GM12873 (cell line): Measurements from ENCODE around the gene GRN.

Source experiments
- TF ChIP-seq, protein P1 (sequence below): IDR thresholded peaks from 2 replicates; pipeline ENCODE4 v1.5.1; 2012; ENCODE audit warnings: low read depth, mild to moderate bottlenecking, moderate library complexity, low read length, control low read depth; ENCODE audit not compliant: insufficient read depth; ENCODE audit errors: missing control alignments

Gene GRN

DNA sequence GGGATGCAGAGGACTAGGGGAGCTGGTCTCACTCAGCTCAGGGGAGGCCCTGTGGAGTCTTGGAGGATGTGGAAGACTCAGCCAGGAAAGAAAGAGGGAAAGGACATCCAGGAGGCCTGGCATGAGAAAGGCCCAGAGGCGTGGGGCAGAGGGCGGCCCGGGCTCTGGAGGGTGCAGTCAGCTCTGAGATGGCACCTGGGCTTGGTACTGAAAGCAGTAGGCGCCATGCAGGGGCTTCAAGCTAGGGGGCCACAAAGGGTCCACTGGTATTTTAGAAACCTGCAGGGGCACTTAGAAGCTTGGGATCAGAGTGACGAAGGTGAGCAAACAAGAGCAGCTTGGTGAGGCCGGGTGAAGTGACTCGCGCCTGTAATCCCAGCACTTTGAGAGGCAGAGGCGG lies 13.0 kb downstream of the GRN start:
- TF ChIP-seq, protein P1, sequence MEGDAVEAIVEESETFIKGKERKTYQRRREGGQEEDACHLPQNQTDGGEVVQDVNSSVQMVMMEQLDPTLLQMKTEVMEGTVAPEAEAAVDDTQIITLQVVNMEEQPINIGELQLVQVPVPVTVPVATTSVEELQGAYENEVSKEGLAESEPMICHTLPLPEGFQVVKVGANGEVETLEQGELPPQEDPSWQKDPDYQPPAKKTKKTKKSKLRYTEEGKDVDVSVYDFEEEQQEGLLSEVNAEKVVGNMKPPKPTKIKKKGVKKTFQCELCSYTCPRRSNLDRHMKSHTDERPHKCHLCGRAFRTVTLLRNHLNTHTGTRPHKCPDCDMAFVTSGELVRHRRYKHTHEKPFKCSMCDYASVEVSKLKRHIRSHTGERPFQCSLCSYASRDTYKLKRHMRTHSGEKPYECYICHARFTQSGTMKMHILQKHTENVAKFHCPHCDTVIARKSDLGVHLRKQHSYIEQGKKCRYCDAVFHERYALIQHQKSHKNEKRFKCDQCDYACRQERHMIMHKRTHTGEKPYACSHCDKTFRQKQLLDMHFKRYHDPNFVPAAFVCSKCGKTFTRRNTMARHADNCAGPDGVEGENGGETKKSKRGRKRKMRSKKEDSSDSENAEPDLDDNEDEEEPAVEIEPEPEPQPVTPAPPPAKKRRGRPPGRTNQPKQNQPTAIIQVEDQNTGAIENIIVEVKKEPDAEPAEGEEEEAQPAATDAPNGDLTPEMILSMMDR: no peak

DNA sequence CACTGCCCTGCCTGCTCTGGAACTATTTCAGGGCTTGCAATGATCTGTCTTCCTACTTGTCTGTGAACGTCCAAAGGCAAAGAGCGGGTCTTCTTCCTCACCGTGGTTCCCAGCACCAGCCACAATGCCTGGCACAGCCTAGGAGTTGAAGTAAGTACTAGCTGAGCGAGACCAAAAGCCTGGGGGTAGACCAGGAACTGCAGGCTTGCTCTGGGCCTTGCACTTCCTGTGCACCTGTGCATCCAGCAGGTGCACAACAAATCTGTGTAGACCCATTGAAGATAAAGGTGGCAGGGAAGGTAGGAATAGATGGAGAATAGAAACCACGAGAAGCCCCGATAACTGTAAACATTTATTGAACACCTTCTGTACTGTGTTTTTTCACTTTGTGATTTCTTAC lies 13.9 kb downstream of the GRN start:
- TF ChIP-seq, protein P1: no peak

DNA sequence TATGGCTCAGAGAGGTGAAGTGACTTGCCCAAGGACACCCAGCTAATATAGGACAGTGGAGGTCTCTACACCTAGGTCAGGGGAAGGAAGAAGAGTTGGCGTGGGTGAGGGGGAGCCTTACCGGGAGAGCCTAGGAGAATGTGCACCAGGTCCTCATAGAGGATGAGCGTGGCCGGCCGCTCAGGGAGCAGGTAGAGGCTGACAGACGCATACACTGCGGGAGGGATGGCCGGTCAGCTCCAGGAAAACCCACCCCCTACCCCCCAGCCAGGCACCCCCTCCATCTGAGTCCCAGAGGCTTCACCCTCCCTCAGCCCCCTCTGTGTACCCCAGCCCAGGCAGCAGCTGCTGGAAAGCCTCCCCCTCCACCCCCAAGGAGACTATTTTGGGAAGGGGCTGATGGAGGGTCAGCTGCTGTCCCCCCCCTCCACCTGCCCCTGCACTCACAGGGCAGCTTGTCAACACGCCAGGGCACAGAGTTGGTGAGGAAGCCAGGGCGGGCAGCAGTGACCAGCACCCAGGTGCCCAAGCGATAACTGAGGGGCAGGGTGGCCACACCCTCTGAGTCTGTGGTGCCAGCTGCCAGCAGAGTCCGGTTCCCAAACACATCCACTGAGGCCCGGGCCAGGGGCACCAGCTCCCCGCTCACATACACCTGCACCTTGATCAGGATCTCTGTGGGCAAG lies 14.5 kb downstream of the GRN start:
- TF ChIP-seq, protein P1: no peak

DNA sequence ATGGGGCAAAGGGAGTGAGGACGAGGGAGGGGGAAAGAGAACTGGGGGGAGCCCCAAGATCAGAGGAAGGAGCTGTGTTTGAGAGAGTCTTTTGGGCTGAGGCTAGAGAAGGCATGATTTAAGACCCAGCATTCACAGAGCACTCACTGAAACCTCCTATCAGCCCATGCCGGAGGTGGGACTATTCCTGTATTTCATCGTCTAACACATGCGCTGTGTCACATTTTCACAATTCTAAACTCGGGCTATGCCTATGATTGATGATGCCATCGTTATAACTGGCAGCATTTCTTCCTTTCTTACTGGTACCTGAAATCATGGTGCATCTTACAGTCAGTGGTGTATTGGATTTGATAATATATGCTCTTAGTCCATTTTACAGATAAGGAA lies 15.0 kb downstream of the GRN start:
- TF ChIP-seq, protein P1: no peak

DNA sequence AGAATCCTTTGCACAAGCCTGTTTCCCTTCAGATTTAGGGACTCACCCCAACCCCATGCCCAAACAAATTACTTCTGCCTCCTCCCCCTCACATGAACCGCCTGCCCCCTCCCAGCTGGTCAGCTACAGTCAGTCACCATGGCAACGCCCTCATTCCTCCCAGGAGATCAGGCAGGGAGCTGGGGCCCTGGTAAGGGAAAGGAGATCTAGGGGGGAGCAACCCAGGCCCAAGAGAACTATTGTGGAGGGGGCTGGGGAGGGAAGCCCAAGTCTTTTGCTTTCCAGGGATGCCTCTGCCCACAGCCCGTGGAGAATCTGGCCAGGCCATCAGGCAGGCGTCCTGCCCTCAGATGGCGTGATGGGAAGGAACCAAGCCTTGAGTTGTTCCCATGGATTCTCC lies 15.7 kb downstream of the GRN start:
- TF ChIP-seq, protein P1: no peak

DNA sequence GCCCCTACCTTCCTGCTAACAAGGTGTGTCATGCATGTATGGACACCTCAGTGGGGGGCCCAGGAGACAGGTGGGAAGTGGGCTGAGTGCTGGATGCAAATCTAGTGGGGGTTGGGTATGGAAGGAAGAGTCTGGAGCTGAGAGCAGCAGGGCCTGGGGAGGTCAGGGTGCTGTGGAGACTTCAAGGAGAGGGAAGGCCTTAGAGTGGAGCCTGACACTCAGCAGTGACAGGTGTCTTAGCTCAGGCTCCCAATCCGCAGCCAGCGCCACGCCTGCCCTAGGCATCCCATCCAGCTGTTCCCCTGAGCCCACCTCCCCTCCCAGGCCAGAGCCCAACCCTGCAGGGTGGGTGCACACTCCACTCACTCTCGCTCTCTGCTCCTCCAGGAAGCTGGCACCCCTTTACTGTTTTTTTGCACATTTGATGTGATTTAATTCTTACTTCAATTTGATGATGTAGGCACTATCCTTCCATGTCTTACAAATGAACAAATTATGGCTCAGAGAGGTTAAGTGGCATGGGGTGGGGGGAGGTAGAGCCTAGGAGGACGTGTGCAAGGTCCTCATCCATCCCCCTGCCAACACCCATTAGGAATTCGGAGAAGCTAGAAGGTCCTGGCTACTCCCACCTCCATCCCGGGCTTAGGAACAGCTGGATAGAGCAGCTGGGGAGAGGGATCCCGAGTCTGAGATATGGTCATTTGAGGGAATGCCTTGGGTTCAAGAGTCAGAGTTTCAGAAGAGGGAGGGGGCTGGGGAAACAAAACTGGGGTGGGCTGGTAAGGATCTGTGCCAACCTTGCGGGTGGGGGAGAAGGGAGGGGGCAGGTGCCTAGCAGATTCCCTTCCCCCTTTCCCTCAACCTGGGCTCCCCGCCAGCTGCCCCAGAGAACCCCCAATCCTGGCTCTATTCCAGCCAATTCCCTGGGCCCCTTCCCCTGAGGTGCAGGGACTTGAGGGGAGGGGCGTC lies 16.5 kb downstream of the GRN start:
- TF ChIP-seq, protein P1: no peak

DNA sequence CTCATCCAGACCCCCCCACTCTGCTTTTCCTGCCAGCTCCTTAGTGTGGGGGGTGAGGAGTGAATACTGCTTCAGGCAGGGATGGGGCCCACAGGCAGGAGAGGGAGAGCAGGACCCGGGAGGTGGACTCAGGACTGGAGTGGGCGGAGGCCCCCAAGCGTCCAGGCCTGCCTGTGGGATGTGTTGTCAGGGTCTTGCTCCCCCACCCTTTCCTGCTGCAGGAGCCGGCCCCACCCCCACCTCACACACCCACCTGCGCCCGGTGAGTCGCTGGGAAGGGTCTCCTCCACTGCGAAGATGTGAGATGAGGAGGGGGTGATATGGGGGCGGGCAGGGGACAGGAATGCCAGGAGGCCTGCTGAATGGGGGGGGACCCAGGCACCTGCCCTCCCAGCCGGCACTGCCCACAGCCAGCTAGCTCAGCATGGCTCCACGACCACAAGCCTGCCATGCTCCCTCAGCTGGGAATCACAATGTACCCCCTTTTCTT lies 17.4 kb downstream of the GRN start:
- TF ChIP-seq, protein P1: no peak
